ENCODE measurements around the gene SH3BGRL. TPM values are rescaled to one million over a fixed set of nuclear protein-coding genes. Genes with fewer than 3 reads are reported as not detected.

The SH3BGRL gene
- total RNA-seq, 1 experiment from 2014 or later: 93.2 TPM

GRCh38 chrX:81263059-81263458, 61.2 kb downstream of the SH3BGRL start:
- ChIA-PET POLR2A (no interaction called here), CTCF (no interaction called here)
- intact Hi-C loops (cut with micrococcal nuclease; ENCODE audit: unreplicated experiment) (no loop called here), in situ Hi-C loops (cut with HindIII; ENCODE audit: low pct_unique_long_range_greater_than_20kb, low sequenced_read_pairs) (no loop called here)
- no peak overlapping the region for H3K4me3 ChIP-seq (ENCODE audit: low read depth in 2 of 2, low read length in 2 of 2)
- no peaks in the 10 kb centered on the region for H3K4me1 ChIP-seq (ENCODE audit: control insufficient read depth, insufficient read depth, low read length)
- H3K27me3 ChIP-seq (ENCODE audit: control insufficient read depth, insufficient read depth, low read length): no peaks in the 10 kb centered on the region
- no peaks in the 10 kb centered on the region for H3K9me3 ChIP-seq (ENCODE audit: control insufficient read depth, insufficient read depth, low read depth, low read length)
- no peaks in the 10 kb centered on the region for H3K36me3 ChIP-seq (ENCODE audit: control insufficient read depth, insufficient read depth, low read length)
- no peak for DNase-seq (ENCODE audit: low read depth, low spot score)
- no TSS peak for BruUV-seq (replicated peaks)
- TF ChIP-seq POLR2AphosphoS5 (IDR thresholded peaks at IDR 0.05; ENCODE audit: low read depth, low read length): no peak
- TF ChIP-seq SIN3A (IDR thresholded peaks at IDR 0.05; ENCODE audit: borderline replicate concordance, insufficient read depth, low read depth, low read length): no peak
- no peak for TF ChIP-seq CTCF (IDR thresholded peaks at IDR 0.05)
- no peak for TF ChIP-seq TCF7L2 (IDR thresholded peaks at IDR 0.05; ENCODE audit: low read depth, low read length)
- no peak for TF ChIP-seq REST (IDR thresholded peaks at IDR 0.05; ENCODE audit: insufficient read depth in 1 of 2, low read depth in 2 of 2, low read length in 1 of 2)
- ATAC-seq: no peak
- no peak overlapping the region for H3K27ac ChIP-seq (ENCODE audit: low read length)

GRCh38 chrX:81278616-81279015, 76.7 kb downstream of the SH3BGRL start:
- POLR2A ChIA-PET: no interaction called here
- no peak for DNase-seq (ENCODE audit: low read depth, low spot score)

More at GRCh38 chrX:81278616-81279015, 76.7 kb downstream of the SH3BGRL start:
- no peak for TF ChIP-seq SIN3A (IDR thresholded peaks at IDR 0.05; ENCODE audit: borderline replicate concordance, insufficient read depth, low read depth, low read length)
- no peak for TF ChIP-seq POLR2AphosphoS5 (IDR thresholded peaks at IDR 0.05; ENCODE audit: low read depth, low read length)
- TF ChIP-seq REST (IDR thresholded peaks at IDR 0.05; ENCODE audit: insufficient read depth in 1 of 2, low read depth in 2 of 2, low read length in 1 of 2): no peak
- no peak for TF ChIP-seq TCF7L2 (IDR thresholded peaks at IDR 0.05; ENCODE audit: low read depth, low read length)
- TF ChIP-seq CTCF (IDR thresholded peaks at IDR 0.05): no peak
- H3K36me3 ChIP-seq (ENCODE audit: control insufficient read depth, insufficient read depth, low read length): no peaks in the 10 kb centered on the region
- no peak overlapping the region for H3K4me3 ChIP-seq (ENCODE audit: low read depth in 2 of 2, low read length in 2 of 2)
- H3K4me1 ChIP-seq (ENCODE audit: control insufficient read depth, insufficient read depth, low read length): no peaks in the 10 kb centered on the region
- H3K27me3 ChIP-seq (ENCODE audit: control insufficient read depth, insufficient read depth, low read length): no peaks in the 10 kb centered on the region
- CTCF ChIA-PET: no interaction called here
- no TSS peak for BruUV-seq (replicated peaks)
- no peak for ATAC-seq
- H3K9me3 ChIP-seq (ENCODE audit: control insufficient read depth, insufficient read depth, low read depth, low read length): no peaks in the 10 kb centered on the region
- H3K27ac ChIP-seq (ENCODE audit: low read length): no peak overlapping the region
- intact Hi-C loops (cut with micrococcal nuclease; ENCODE audit: unreplicated experiment) (no loop called here), in situ Hi-C loops (cut with HindIII; ENCODE audit: low pct_unique_long_range_greater_than_20kb, low sequenced_read_pairs) (no loop called here)

All from Panc1 (cell line).